Right atrium auricular region (tissue), 2 donors: ENCODE measurements around the gene FHIT. TPM values are rescaled to one million over a fixed set of nuclear protein-coding genes. Genes with fewer than 3 reads are reported as not detected.
"Not testable (repeated sequence)": the region's sequence is repeated elsewhere in the genome, so short reads cannot be mapped to it uniquely, and the experiment has no call there.

Experiments
- DNase-seq: peaks from one replicate; pipeline ENCODE4 v3.0.0-alpha.2; 2019; ENCODE audit warnings: low spot score
- H3K27ac ChIP-seq, 2 donors: fragments of 200-600 bp; sonication (generic); 1 replicate in 1 of 2; 2 replicates in 1 of 2; pipeline ENCODE4 v1.5.1; 2016 to 2019
- H3K27me3 ChIP-seq, 2 donors: fragments of 200-600 bp; sonication (generic); one replicate each; pipeline versions ENCODE4 v1.5.1 to v1.6.0; 2017 to 2019
- H3K36me3 ChIP-seq: fragments of 200-600 bp; sonication (generic); one replicate; pipeline ENCODE4 v1.5.1; 2016
- H3K4me1 ChIP-seq, 2 donors: fragments of 200-600 bp; sonication (generic); one replicate each; pipeline versions ENCODE4 v1.5.1 to v1.6.0; 2017 to 2019
- H3K4me3 ChIP-seq, 2 donors: fragments of 200-600 bp; sonication (generic); 1 replicate in 1 of 2; 2 replicates in 1 of 2; pipeline ENCODE4 v1.5.1; 2017 to 2019; ENCODE audit warnings: mild to moderate bottlenecking in 1 of 2, moderate library complexity in 1 of 2
- H3K9me3 ChIP-seq, 2 donors: fragments of 200-600 bp; sonication (generic); one replicate each; pipeline ENCODE4 v1.5.1; 2019
- CTCF ChIP-seq, 2 donors: fragments of 200-600 bp; sonication (generic); IDR thresholded peaks; one replicate each; pipeline ENCODE4 v1.5.1; 2019; ENCODE audit warnings: antibody characterized with exemption in 2 of 2
- total RNA-seq, 2 donors: library from RNA; depleted of rRNA; stranded (reverse); fragments of >200 nt; gene quantifications; one replicate each; pipeline ENCODE4 v1.1.0, GENCODE V29; 2016

Gene FHIT
- total RNA-seq, 2 donors from 2014 or later: 10.4 to 11.0 TPM

- no peaks in the 10 kb centered on the region for H3K9me3 ChIP-seq
- no peak for DNase-seq
- TF ChIP-seq CTCF (IDR thresholded peaks at IDR 0.05): no peak
- no peak overlapping the region for H3K4me3 ChIP-seq
- no peaks in the 10 kb centered on the region for H3K27me3 ChIP-seq
- no peak overlapping the region for H3K27ac ChIP-seq
- H3K4me1 ChIP-seq: no peaks in the 10 kb centered on the region
- H3K36me3 ChIP-seq: no peaks in the 10 kb centered on the region
Measured at GRCh38 chr3:60992395-60992794, 258.9 kb downstream of the FHIT start.

GRCh38 chr3:60990442-60990730 lies 260.9 kb downstream of the FHIT start:
- H3K27ac ChIP-seq: no peak overlapping the region

GRCh38 chr3:60989626-60990441 lies 261.4 kb downstream of the FHIT start:
- H3K9me3 ChIP-seq: peaks cover 0 to 3% of the 10 kb centered on the region in 2 donors
- no peaks in the 10 kb centered on the region for H3K27me3 ChIP-seq
- H3K4me3 ChIP-seq: no peak overlapping the region
- no peak for DNase-seq
- no peaks in the 10 kb centered on the region for H3K4me1 ChIP-seq
- H3K27ac ChIP-seq: no peak overlapping the region
- TF ChIP-seq CTCF (IDR thresholded peaks at IDR 0.05): no peak
- no peaks in the 10 kb centered on the region for H3K36me3 ChIP-seq

More at GRCh38 chr3:60990442-60990730, 260.9 kb downstream of the FHIT start:
- DNase-seq: no peak
- Histone ChIP-seq H3K36me3 (no peaks in the 10 kb centered on the region), H3K4me1 (no peaks in the 10 kb centered on the region), H3K4me3 (no peak overlapping the region), H3K27me3 (no peaks in the 10 kb centered on the region), H3K9me3 (no peaks in the 10 kb centered on the region)
- no peak for TF ChIP-seq CTCF (IDR thresholded peaks at IDR 0.05)

- not testable (repeated sequence) for H3K27ac ChIP-seq, H3K9me3 ChIP-seq, H3K36me3 ChIP-seq, DNase-seq, H3K4me3 ChIP-seq, H3K27me3 ChIP-seq, H3K4me1 ChIP-seq
Measured at GRCh38 chr3:60987191-60987590, 264.1 kb downstream of the FHIT start.

- Histone ChIP-seq H3K36me3 (no peaks in the 10 kb centered on the region), H3K9me3 (peaks cover 0 to 3% of the 10 kb centered on the region in 2 donors), H3K27me3 (no peaks in the 10 kb centered on the region), H3K27ac (no peak overlapping the region), H3K4me1 (no peaks in the 10 kb centered on the region), H3K4me3 (no peak overlapping the region)
- no peak for TF ChIP-seq CTCF (IDR thresholded peaks at IDR 0.05)
- no peak for DNase-seq
Measured at GRCh38 chr3:60986552-60986951, 264.7 kb downstream of the FHIT start.

- DNase-seq: no peak
- no peak for TF ChIP-seq CTCF (IDR thresholded peaks at IDR 0.05)
- no peaks in the 10 kb centered on the region for H3K27me3 ChIP-seq
Measured at GRCh38 chr3:60983906-60984305, 267.3 kb downstream of the FHIT start.

More at GRCh38 chr3:60983906-60984305, 267.3 kb downstream of the FHIT start:
- peaks cover 0 to 3% of the 10 kb centered on the region in 2 donors for H3K9me3 ChIP-seq
- no peak overlapping the region for H3K27ac ChIP-seq
- H3K36me3 ChIP-seq: no peaks in the 10 kb centered on the region
- H3K4me1 ChIP-seq: no peaks in the 10 kb centered on the region
- no peak overlapping the region for H3K4me3 ChIP-seq
